Peyer's patch (tissue), 4 donors: ENCODE results near the gene PCP4. TPM values are rescaled to one million over a fixed set of nuclear protein-coding genes. Genes with fewer than 3 reads are reported as not detected.

Experiments
- DNase-seq, 3 donors: peaks; one replicate each; pipeline ENCODE4 v3.0.0-alpha.2; 2017 to 2019
- H3K27ac ChIP-seq, 4 donors: fragments of 200-600 bp; sonication (generic); one replicate each; pipeline ENCODE4 v1.5.1; 2016 to 2019
- H3K27me3 ChIP-seq, 2 donors: fragments of 200-600 bp; sonication (generic); one replicate each; pipeline ENCODE4 v1.5.1; 2019
- H3K36me3 ChIP-seq, 3 donors: fragments of 200-600 bp; sonication (generic); one replicate each; pipeline ENCODE4 v1.5.1; 2016 to 2019
- H3K4me1 ChIP-seq, 4 donors: fragments of 200-600 bp; sonication (generic); one replicate each; pipeline ENCODE4 v1.5.1; 2016 to 2019
- H3K4me3 ChIP-seq, 4 donors: fragments of 200-600 bp; sonication (generic); 1 replicate in 3 of 4; 2 replicates in 1 of 4; pipeline ENCODE4 v1.5.1; 2016 to 2019; ENCODE audit warnings: mild to moderate bottlenecking in 1 of 4
- H3K9me3 ChIP-seq, 4 donors: fragments of 200-600 bp; sonication (generic); one replicate each; pipeline ENCODE4 v1.5.1; 2016 to 2019; ENCODE audit warnings: mild to moderate bottlenecking in 1 of 4
- POLR2A ChIP-seq, 2 donors: fragments of 450-650 bp; IDR thresholded peaks; one replicate each; pipeline ENCODE4 v1.5.1; 2017; ENCODE audit warnings: antibody characterized with exemption in 2 of 2, mild to moderate bottlenecking in 2 of 2, moderate library complexity in 2 of 2
- total RNA-seq, 4 donors: library from RNA; depleted of rRNA; stranded (reverse); fragments of >200 nt; gene quantifications; one replicate each; pipeline ENCODE4 v1.1.0, GENCODE V29; 2016
- TF ChIP-seq, protein P1 (sequence below), 6 experiments: fragments of 450-650 bp in 4 of 6; fragments of 200-600 bp in 2 of 6; sonication (generic) in 1 of 6; IDR thresholded peaks; one replicate each; pipeline ENCODE4 v1.5.1; 2017 to 2019; ENCODE audit warnings: antibody characterized with exemption in 6 of 6, mild to moderate bottlenecking in 3 of 6, moderate library complexity in 1 of 6

The PCP4 gene
- total RNA-seq, 4 donors from 2014 or later: 7.1 TPM; not detected in 3

DNA sequence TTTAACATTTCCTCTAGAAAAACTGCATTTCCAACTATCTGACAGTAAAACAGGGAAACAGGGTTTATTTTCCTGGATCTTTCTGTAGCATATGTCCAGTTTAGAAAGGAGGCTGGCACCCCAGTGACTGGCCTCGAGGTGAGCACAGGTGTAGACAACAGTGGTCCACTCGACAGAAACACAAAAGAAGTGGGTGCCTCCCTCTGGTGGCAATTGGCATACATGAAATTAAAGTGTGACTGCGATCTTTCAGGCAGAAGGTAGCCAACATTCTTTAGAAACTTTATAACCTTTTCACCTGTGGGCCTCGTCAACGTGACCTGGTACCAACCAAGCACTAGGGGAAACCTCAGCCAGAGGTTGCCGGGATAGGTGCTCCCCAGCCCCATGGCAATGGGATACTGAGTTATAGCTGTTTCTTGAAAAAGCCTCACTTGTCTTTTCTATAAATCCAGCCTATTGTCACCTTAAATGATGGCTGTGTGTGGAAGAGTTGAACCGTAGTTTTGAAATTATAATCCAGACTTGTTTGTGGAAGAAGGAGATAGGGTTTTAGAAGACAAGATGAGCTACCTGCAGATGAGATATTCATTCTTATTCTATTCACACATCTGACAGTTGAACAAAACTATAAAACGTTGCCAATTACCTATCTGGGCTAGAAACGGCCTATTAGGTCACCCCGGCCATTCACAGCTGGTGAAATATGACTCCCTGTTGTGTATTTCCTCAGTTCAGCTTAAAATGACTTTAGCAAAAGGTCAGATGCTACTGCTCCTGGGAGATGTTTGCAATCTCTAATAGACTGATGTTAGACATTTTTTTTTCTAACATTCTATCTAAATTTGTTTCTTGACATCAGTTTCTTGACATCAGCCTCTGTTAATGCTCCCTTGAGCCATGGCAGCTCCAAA, 44.3 kb downstream of the PCP4 start:
- H3K27me3 ChIP-seq: no peaks in the 10 kb centered on the region
- TF ChIP-seq POLR2A (IDR thresholded peaks at IDR 0.05): no peak
- TF ChIP-seq, protein P1, sequence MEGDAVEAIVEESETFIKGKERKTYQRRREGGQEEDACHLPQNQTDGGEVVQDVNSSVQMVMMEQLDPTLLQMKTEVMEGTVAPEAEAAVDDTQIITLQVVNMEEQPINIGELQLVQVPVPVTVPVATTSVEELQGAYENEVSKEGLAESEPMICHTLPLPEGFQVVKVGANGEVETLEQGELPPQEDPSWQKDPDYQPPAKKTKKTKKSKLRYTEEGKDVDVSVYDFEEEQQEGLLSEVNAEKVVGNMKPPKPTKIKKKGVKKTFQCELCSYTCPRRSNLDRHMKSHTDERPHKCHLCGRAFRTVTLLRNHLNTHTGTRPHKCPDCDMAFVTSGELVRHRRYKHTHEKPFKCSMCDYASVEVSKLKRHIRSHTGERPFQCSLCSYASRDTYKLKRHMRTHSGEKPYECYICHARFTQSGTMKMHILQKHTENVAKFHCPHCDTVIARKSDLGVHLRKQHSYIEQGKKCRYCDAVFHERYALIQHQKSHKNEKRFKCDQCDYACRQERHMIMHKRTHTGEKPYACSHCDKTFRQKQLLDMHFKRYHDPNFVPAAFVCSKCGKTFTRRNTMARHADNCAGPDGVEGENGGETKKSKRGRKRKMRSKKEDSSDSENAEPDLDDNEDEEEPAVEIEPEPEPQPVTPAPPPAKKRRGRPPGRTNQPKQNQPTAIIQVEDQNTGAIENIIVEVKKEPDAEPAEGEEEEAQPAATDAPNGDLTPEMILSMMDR (IDR thresholded peaks at IDR 0.05): no peak
- no peaks in the 10 kb centered on the region for H3K9me3 ChIP-seq
- no peak for DNase-seq
- no peak overlapping the region for H3K27ac ChIP-seq
- no peaks in the 10 kb centered on the region for H3K4me1 ChIP-seq
- no peak overlapping the region for H3K4me3 ChIP-seq
- H3K36me3 ChIP-seq: no peaks in the 10 kb centered on the region

DNA sequence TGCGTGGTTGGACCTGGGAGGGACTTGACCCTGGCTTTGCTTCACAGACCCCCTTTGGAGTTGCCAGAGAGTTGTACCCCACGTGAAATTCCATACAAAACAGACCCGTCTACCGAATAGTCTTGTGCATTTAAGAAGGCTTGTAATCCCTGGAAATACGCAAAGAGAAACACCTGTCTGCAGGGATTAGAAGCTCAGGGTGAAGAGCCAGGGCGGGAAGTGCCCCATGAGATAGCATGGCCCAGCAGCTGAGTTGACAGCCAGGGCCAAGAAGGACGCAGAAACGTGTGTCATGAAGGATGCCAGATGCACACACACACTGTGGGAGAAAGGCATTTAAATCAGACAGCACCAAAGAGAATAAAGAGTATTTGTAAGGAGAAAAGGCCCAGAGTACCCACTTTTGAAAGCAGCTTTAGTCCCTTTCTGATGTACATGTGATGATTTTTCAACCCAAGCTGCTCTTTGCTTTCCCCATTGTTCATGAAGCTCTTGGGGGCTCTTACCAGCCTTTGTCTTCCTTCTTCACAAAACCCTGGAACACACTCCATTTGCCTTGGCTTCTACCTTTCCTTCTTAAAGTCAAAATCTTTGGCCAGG, 46.6 kb downstream of the PCP4 start:
- H3K4me3 ChIP-seq: no peak overlapping the region
- no peak for DNase-seq
- H3K27me3 ChIP-seq: no peaks in the 10 kb centered on the region
- H3K9me3 ChIP-seq: no peaks in the 10 kb centered on the region
- H3K27ac ChIP-seq: no peak overlapping the region
- no peak for TF ChIP-seq POLR2A (IDR thresholded peaks at IDR 0.05)
- TF ChIP-seq, protein P1 (IDR thresholded peaks at IDR 0.05): no peak
- no peaks in the 10 kb centered on the region for H3K4me1 ChIP-seq
- no peaks in the 10 kb centered on the region for H3K36me3 ChIP-seq

DNA sequence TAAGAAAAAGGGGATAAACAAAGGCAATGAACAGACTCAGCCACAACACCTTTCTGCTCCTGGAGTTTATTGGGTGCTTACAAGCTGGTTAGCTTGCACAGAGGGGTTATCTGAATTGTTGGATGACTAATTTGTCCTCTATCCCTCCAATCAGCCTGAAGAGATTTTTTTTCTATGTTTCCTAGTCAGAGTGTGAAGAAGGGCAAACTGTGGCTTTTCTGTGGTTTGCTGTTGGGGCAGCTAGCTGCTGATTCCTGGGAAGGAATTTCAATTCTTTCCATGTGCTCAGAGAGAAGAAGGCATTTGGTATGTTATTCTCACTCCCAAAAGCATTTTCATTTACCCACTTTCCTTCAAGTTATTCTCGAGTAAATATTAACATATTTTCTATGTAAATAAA, 48.6 kb downstream of the PCP4 start:
- no peaks in the 10 kb centered on the region for H3K4me1 ChIP-seq
- no peaks in the 10 kb centered on the region for H3K9me3 ChIP-seq
- no peaks in the 10 kb centered on the region for H3K36me3 ChIP-seq
- no peak overlapping the region for H3K27ac ChIP-seq
- no peaks in the 10 kb centered on the region for H3K27me3 ChIP-seq
- DNase-seq: no peak
- TF ChIP-seq POLR2A (IDR thresholded peaks at IDR 0.05): no peak
- TF ChIP-seq, protein P1 (IDR thresholded peaks at IDR 0.05): no peak
- H3K4me3 ChIP-seq: no peak overlapping the region

DNA sequence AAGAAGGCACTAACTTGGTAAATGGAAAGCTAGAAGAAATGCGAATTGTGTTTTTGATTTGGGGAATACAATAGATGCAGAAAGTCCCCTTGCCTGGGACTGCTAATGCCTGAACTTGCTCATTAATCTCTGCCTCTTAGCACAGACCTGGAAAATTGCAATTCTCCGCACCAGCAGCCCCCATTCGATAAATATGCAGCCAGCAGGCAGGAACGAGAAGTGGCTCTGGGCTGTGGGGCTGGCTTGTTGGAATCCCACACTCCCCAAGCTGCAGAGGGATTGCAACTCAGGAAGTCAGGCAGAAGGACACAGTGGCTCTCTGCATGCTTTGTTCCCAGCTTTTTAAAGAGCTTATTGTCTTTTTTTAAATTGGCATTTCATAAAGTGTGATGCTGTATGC, 51.3 kb downstream of the PCP4 start:
- Histone ChIP-seq H3K4me1 (no peaks in the 10 kb centered on the region), H3K9me3 (no peaks in the 10 kb centered on the region), H3K36me3 (no peaks in the 10 kb centered on the region), H3K27ac (no peak overlapping the region), H3K27me3 (no peaks in the 10 kb centered on the region), H3K4me3 (no peak overlapping the region)
- DNase-seq: no peak
- TF ChIP-seq, protein P1 (IDR thresholded peaks at IDR 0.05): no peak
- TF ChIP-seq POLR2A (IDR thresholded peaks at IDR 0.05): no peak

DNA sequence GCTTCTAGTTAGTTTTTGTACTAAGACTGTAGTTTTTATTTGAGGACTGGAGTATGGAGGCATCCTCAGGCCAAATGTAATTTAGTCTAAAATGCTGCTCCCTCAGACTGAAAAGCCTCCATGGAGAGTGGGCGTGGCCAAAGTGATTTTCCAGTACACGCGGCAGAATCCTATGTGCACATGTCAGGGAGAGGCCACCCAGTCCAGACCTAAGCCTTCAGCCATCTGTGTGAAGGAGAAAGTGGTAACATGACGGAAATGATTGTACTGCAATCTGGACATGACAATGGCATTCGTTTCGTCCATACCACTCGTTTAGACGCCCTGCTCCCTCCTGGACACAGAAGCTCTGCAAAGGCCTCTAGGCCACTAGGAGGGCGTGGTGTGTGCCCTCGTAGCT, 56.2 kb downstream of the PCP4 start:
- H3K4me3 ChIP-seq: no peak overlapping the region
- H3K4me1 ChIP-seq: no peaks in the 10 kb centered on the region
- no peak for DNase-seq

More for the DNA sequence above, 56.2 kb downstream of the PCP4 start:
- Histone ChIP-seq H3K27me3 (no peaks in the 10 kb centered on the region), H3K9me3 (no peaks in the 10 kb centered on the region), H3K36me3 (no peaks in the 10 kb centered on the region), H3K27ac (no peak overlapping the region)
- no peak for TF ChIP-seq POLR2A (IDR thresholded peaks at IDR 0.05)
- TF ChIP-seq, protein P1 (IDR thresholded peaks at IDR 0.05): no peak
